ENCODE results near the gene MRPS12. TPM values are rescaled to one million over a fixed set of nuclear protein-coding genes. Genes with fewer than 3 reads are reported as not detected.
"Not testable (repeated sequence)": the region's sequence is repeated elsewhere in the genome, so short reads cannot be mapped to it uniquely, and the experiment has no call there.

The MRPS12 gene
- polyA plus RNA-seq, 2 of the 4 experiments (the other 2 are of a cell fraction), result 92.8 to 217 TPM

GRCh38 chr19:38883286-38883685 lies 47.5 kb upstream of the MRPS12 start:
- no peak for ATAC-seq

GRCh38 chr19:38884691-38885090 lies 46.1 kb upstream of the MRPS12 start:
- H3K9me3 ChIP-seq; DNase-seq (ENCODE audit: low read depth in 1 of 2, low spot score in 1 of 2); H3K27ac ChIP-seq; ATAC-seq; FAIRE-seq; H3K4me3 ChIP-seq; H3K4me1 ChIP-seq; POLR2A ChIA-PET; H3K4me2 ChIP-seq; TF ChIP-seq FOSL2 (IDR thresholded peaks at IDR 0.05): not testable (repeated sequence)
- TF ChIP-seq FOSL2 (CRISPR knock-in tag; IDR thresholded peaks at IDR 0.05), result peak; percentile 24; the same call in 1 of the 2 replicates
- 88% methylated on average over 3 of the region's 3 CpGs for WGBS (ENCODE audit: missing lambda C conversion rate)
- CTCF ChIA-PET, result interaction anchor here (0.6 to 31.8 kb wide), 5 partner anchors 12 to 340 kb away, joined by 3 to 652 read pairs (median 6); partner anchors contain the start of gene RINL

More at GRCh38 chr19:38883286-38883685, 47.5 kb upstream of the MRPS12 start:
- Histone ChIP-seq H3K27ac (no peak overlapping the region), H3K9me3 (no peaks in the 10 kb centered on the region), H3K4me1 (no peaks in the 10 kb centered on the region), H3K4me2 (no peak overlapping the region), H3K4me3 (no peak overlapping the region)
- WGBS (ENCODE audit: missing lambda C conversion rate), result 95% methylated on average over 9 of the region's 9 CpGs
- no peak for DNase-seq (ENCODE audit: low read depth in 1 of 2, low spot score in 1 of 2)
- ChIA-PET POLR2A (interaction anchor here (0.7 kb wide), 1 partner anchor 84 kb away, joined by 3 read pairs; no protein-coding TSS in a partner anchor), CTCF (interaction anchor here (31.8 kb wide), 1 partner anchor 15 kb away, joined by 652 read pairs; the partner anchor contains the start of gene RINL)
- TF ChIP-seq PHF8 (IDR thresholded peaks at IDR 0.05; ENCODE audit: borderline replicate concordance, low read depth), result no peak
- no peak for TF ChIP-seq MAZ (IDR thresholded peaks at IDR 0.05; ENCODE audit: borderline replicate concordance, low read depth, low read length)
- TF ChIP-seq FOXS1 (CRISPR knock-in tag; IDR thresholded peaks at IDR 0.05), result no peak
- no peak for TF ChIP-seq CBX2 (IDR thresholded peaks at IDR 0.05; ENCODE audit: borderline replicate concordance, low read depth)
- no peak for TF ChIP-seq HMGXB4 (CRISPR knock-in tag; IDR thresholded peaks at IDR 0.05; ENCODE audit: borderline replicate concordance)
- no peak for TF ChIP-seq MAX (IDR thresholded peaks at IDR 0.05)
- TF ChIP-seq EP300 (IDR thresholded peaks at IDR 0.05), result no peak
- no peak for TF ChIP-seq PBX3 (IDR thresholded peaks at IDR 0.05)
- no peak for TF ChIP-seq MYC (IDR thresholded peaks at IDR 0.05; ENCODE audit: borderline replicate concordance, low read length)
- no peak for TF ChIP-seq FOSB (CRISPR knock-in tag; IDR thresholded peaks at IDR 0.05)
- no peak for TF ChIP-seq SREBF2 (IDR thresholded peaks at IDR 0.05)
- TF ChIP-seq USF2 (IDR thresholded peaks at IDR 0.05), result no peak
- FAIRE-seq, result no peak

- Histone ChIP-seq H3K27ac (no peak overlapping the region), H3K9me3 (no peaks in the 10 kb centered on the region), H3K4me1 (no peaks in the 10 kb centered on the region), H3K4me3 (no peak overlapping the region), H3K4me2 (no peak overlapping the region)
- FAIRE-seq, result no peak
- no peak for DNase-seq (ENCODE audit: low read depth in 1 of 2, low spot score in 1 of 2)
- CTCF ChIA-PET, result interaction anchor here (0.6 to 31.8 kb wide), 11 partner anchors 11 to 486 kb away, joined by 3 to 652 read pairs (median 9); partner anchors contain the start of genes FAM98C, MRPS12, NFKBIB and RINL
- POLR2A ChIA-PET, result no interaction called here
- 93% methylated on average over 17 of the region's 17 CpGs for WGBS (ENCODE audit: missing lambda C conversion rate)
- TF ChIP-seq EHF (CRISPR knock-in tag; IDR thresholded peaks at IDR 0.05), result no peak
- no peak for ATAC-seq
Measured at GRCh38 chr19:38888876-38889275, 41.9 kb upstream of the MRPS12 start.

- no peak for ATAC-seq
- ChIA-PET CTCF (interaction anchor here (0.5 to 31.8 kb wide), 9 partner anchors 22 to 487 kb away, joined by 3 to 652 read pairs (median 5); partner anchors contain the start of genes FAM98C and RINL), POLR2A (no interaction called here)
- H3K4me2 ChIP-seq, result no peak overlapping the region
- H3K4me1 ChIP-seq, result no peaks in the 10 kb centered on the region
- no peak for DNase-seq (ENCODE audit: low read depth in 1 of 2, low spot score in 1 of 2)
- no peak overlapping the region for H3K4me3 ChIP-seq
- H3K9me3 ChIP-seq, result no peaks in the 10 kb centered on the region
- WGBS (ENCODE audit: missing lambda C conversion rate), result 83% methylated on average over 8 of the region's 8 CpGs
- H3K27ac ChIP-seq, result no peak overlapping the region
- FAIRE-seq, result no peak
- no peak for TF ChIP-seq ZSCAN20 (CRISPR knock-in tag; IDR thresholded peaks at IDR 0.05)
- no peak for TF ChIP-seq TFCP2L1 (CRISPR knock-in tag; IDR thresholded peaks at IDR 0.05)
- TF ChIP-seq RAD21 (conservative IDR thresholded peaks at IDR 0.05 in 1 of 2, IDR thresholded peaks at IDR 0.05 in 1 of 2), result no peak
- no peak for TF ChIP-seq CTCF (IDR thresholded peaks at IDR 0.05)
- TF ChIP-seq EHMT2 (IDR thresholded peaks at IDR 0.05; ENCODE audit: low read depth), result no peak
- TF ChIP-seq HDAC2 (IDR thresholded peaks at IDR 0.05), result no peak
- TF ChIP-seq NR3C1 (IDR thresholded peaks at IDR 0.05), result no peak
- TF ChIP-seq BCL3 (IDR thresholded peaks at IDR 0.05), result no peak
Measured at GRCh38 chr19:38889803-38890202, 40.9 kb upstream of the MRPS12 start.
